HG03045 (cell line): Measurements from ENCODE around the gene CCDC158.
"Not testable (repeated sequence)": the region's sequence is repeated elsewhere in the genome, so short reads cannot be mapped to it uniquely, and the experiment has no call there.

Experiments used
- ATAC-seq: cut with Tn5 transposase; IDR thresholded peaks from one replicate; pipeline ENCODE4 v1.9.1; 2021; ENCODE audit warnings: mild to moderate bottlenecking, moderate library complexity; ENCODE audit not compliant: unreplicated experiment

Gene CCDC158

GRCh38 chr4:76373919-76374552 lies 46.9 kb downstream of the CCDC158 start:
- ATAC-seq: no peak

- no peak for ATAC-seq
These were observed 54.2 kb downstream of the CCDC158 start for GRCh38 chr4:76366737-76367136.

GRCh38 chr4:76365636-76366035 lies 55.3 kb downstream of the CCDC158 start:
- ATAC-seq: no peak

- no peak for ATAC-seq
These were observed 56.2 kb downstream of the CCDC158 start for GRCh38 chr4:76364763-76365162.

- no peak for ATAC-seq
These were observed 57.2 kb downstream of the CCDC158 start for GRCh38 chr4:76363556-76364290.

- ATAC-seq: no peak
These were observed 59.1 kb downstream of the CCDC158 start for GRCh38 chr4:76361689-76362412.

GRCh38 chr4:76359881-76360466 lies 61.0 kb downstream of the CCDC158 start:
- ATAC-seq: not testable (repeated sequence)

GRCh38 chr4:76357981-76358380 lies 63.0 kb downstream of the CCDC158 start:
- ATAC-seq: no peak

GRCh38 chr4:76354517-76355473 lies 66.1 kb downstream of the CCDC158 start:
- ATAC-seq: no peak

- ATAC-seq: no peak
These were observed 78.1 kb downstream of the CCDC158 start for GRCh38 chr4:76342803-76343202.

GRCh38 chr4:76342191-76342590 lies 78.8 kb downstream of the CCDC158 start:
- ATAC-seq: no peak

- no peak for ATAC-seq
These were observed 79.9 kb downstream of the CCDC158 start for GRCh38 chr4:76341063-76341462.

GRCh38 chr4:76339364-76339763 lies 81.6 kb downstream of the CCDC158 start:
- no peak for ATAC-seq

- no peak for ATAC-seq
These were observed 86.1 kb downstream of the CCDC158 start for GRCh38 chr4:76334885-76335284.

- ATAC-seq: no peak
These were observed 94.4 kb downstream of the CCDC158 start for GRCh38 chr4:76326515-76326914.

GRCh38 chr4:76325072-76325471 lies 95.9 kb downstream of the CCDC158 start:
- ATAC-seq: no peak

- no peak for ATAC-seq
These were observed 98.7 kb downstream of the CCDC158 start for GRCh38 chr4:76322236-76322635.

GRCh38 chr4:76316131-76316530 lies 104.8 kb downstream of the CCDC158 start:
- no peak for ATAC-seq

- no peak for ATAC-seq
These were observed 105.5 kb downstream of the CCDC158 start for GRCh38 chr4:76315267-76315918.

- ATAC-seq: no peak
These were observed 107.4 kb downstream of the CCDC158 start for GRCh38 chr4:76313547-76313946.
